GM12878 (cell line): Measurements from ENCODE around the gene RALGAPA1. TPM values are rescaled to one million over a fixed set of nuclear protein-coding genes. Genes with fewer than 3 reads are reported as not detected.

Source experiments
- ATF2 ChIP-seq: IDR thresholded peaks from 2 replicates; pipeline ENCODE4 v1.6.1; 2012; ENCODE audit warnings: low read length, inconsistent platforms
- ATF7 ChIP-seq: fragments of 450-650 bp; IDR thresholded peaks from 2 replicates; pipeline ENCODE4 v1.6.1; 2016; ENCODE audit warnings: low read depth, mild to moderate bottlenecking
- BCLAF1 ChIP-seq: fragments of 450-650 bp; IDR thresholded peaks from 2 replicates; pipeline ENCODE4 v1.6.1; 2017; ENCODE audit warnings: antibody characterized with exemption, mild to moderate bottlenecking, moderate library complexity
- CEBPB ChIP-seq, 2 experiments: fragments of 150-350 bp in 1 of 2; IDR thresholded peaks; 2 replicates each; pipeline ENCODE4 v1.6.1; 2012 to 2014; ENCODE audit warnings: low read depth in 2 of 2, low read length in 2 of 2, borderline replicate concordance in 1 of 2, inconsistent platforms in 1 of 2
- CEBPZ ChIP-seq: fragments of 150-350 bp; IDR thresholded peaks from 2 replicates; pipeline ENCODE4 v1.6.1; 2016; ENCODE audit warnings: low read depth, low read length
- JUNB ChIP-seq: IDR thresholded peaks from 2 replicates; pipeline ENCODE4 v1.6.1; 2016; ENCODE audit warnings: antibody characterized with exemption, mild to moderate bottlenecking
- NFYA ChIP-seq: IDR thresholded peaks from 2 replicates; pipeline ENCODE4 v1.6.1; 2011; ENCODE audit warnings: low read depth, mild to moderate bottlenecking, low read length, improper control_type of control experiment, borderline replicate concordance
- NR2C2 ChIP-seq: IDR thresholded peaks from 2 replicates; pipeline ENCODE4 v1.6.1; 2011; ENCODE audit warnings: borderline replicate concordance, low read depth; ENCODE audit not compliant: control insufficient read depth, insufficient read length
- SMARCA5 ChIP-seq: fragments of 450-650 bp; IDR thresholded peaks from 2 replicates; pipeline ENCODE4 v1.6.1; 2017; ENCODE audit warnings: mild to moderate bottlenecking
- SUPT20H ChIP-seq: IDR thresholded peaks from 2 replicates; pipeline ENCODE4 v1.6.1; 2011; ENCODE audit warnings: low read depth, mild to moderate bottlenecking, low read length, moderate library complexity, borderline replicate concordance; ENCODE audit not compliant: control insufficient read depth
- TCF12 ChIP-seq: IDR thresholded peaks from 2 replicates; pipeline ENCODE4 v1.6.1; 2011; ENCODE audit warnings: low read depth, mild to moderate bottlenecking, low read length
- YBX1 ChIP-seq: fragments of 450-650 bp; IDR thresholded peaks from 2 replicates; pipeline ENCODE4 v1.6.1; 2016; ENCODE audit warnings: antibody characterized with exemption
- YY1 ChIP-seq: IDR thresholded peaks from 2 replicates; pipeline ENCODE4 v1.6.1; 2011; ENCODE audit warnings: low read depth, mild to moderate bottlenecking, low read length
- polyA plus RNA-seq, 11 experiments: library from polyadenylated mRNA; depleted of rRNA in 4 of 11; unstranded in 6 of 11; stranded (reverse) in 5 of 11; fragments of >200 nt; fragmentation: Nextera tagmentation in 4 of 11; fragmentation: Illumina TruSeq in 1 of 11; extraction: Ambion mirVana in 4 of 11; extraction: Trizol in 1 of 11; gene quantifications; 1 replicate in 1 of 11; 2 replicates in 10 of 11; pipeline versions ENCODE4 v1.2.1 to v1.2.3, GENCODE V29; 2011 to 2016; ENCODE audit warnings: inconsistent platforms in 2 of 11, missing spikeins in 2 of 11, low read depth in 1 of 11
- total RNA-seq, 4 experiments: library from RNA; depleted of rRNA in 3 of 4; stranded (reverse); fragments of >200 nt in 3 of 4; fragmentation: Illumina TruSeq in 1 of 4; extraction: Trizol in 1 of 4; gene quantifications; 2 replicates each; pipeline versions ENCODE4 v1.2.1 to v1.2.3, GENCODE V29; 2013 to 2021

Gene RALGAPA1
- total and polyA plus RNA-seq, 10 of the 15 experiments (the other 5 are each of a cell fraction or from before 2014, with no cell fraction given): 5.6 to 26.7 (median 14.7) TPM

- TF ChIP-seq ATF2 (0 out of 2 replicates have a peak, but pooled peaks have one; percentile 33), JUNB (peak; percentile 82), SUPT20H (no peak), BCLAF1 (no peak), SMARCA5 (no peak), CEBPZ (no peak), YY1 (no peak), TCF12 (no peak), ATF7 (no peak), YBX1 (no peak), NFYA (no peak), CEBPB (IDR thresholded peaks at IDR 0.05; ENCODE audit: borderline replicate concordance in 1 of 2, low read depth in 2 of 2, low read length in 2 of 2) (peak in 1 of 2 experiments; percentile 56; a peak in 1 of 4 replicates), NR2C2 (no peak)
These were observed 139.3 kb downstream of the RALGAPA1 start (continued) for GRCh38 chr14:35669782-35670181.
